Neutrophil (primary cell): Measurements from ENCODE around the gene TNFAIP6.

ENCODE experiments used
- H3K27ac ChIP-seq: fragments of 200-600 bp; sonication (generic); 2 replicates; pipeline ENCODE4 v1.5.1; 2016; ENCODE audit warnings: mild to moderate bottlenecking, moderate library complexity
- H3K27me3 ChIP-seq: fragments of 200-600 bp; sonication (generic); 2 replicates; pipeline ENCODE4 v1.6.0; 2016; ENCODE audit warnings: mild to moderate bottlenecking
- H3K36me3 ChIP-seq: fragments of 200-600 bp; sonication (generic); 2 replicates; pipeline ENCODE4 v1.5.1; 2017
- H3K4me1 ChIP-seq, 2 experiments: fragments of 200-600 bp in 1 of 2; sonication (generic) in 1 of 2; 1 replicate in 1 of 2; 2 replicates in 1 of 2; pipeline versions ENCODE4 v1.5.1 to v1.6.1; 2013 to 2016; ENCODE audit warnings: low read depth in 1 of 2, low read length in 1 of 2, mild to moderate bottlenecking in 1 of 2, moderate library complexity in 1 of 2; ENCODE audit not compliant: control insufficient read depth in 1 of 2, insufficient read depth in 1 of 2
- H3K4me3 ChIP-seq, 2 experiments: fragments of 200-600 bp in 1 of 2; sonication (generic) in 1 of 2; 1 replicate in 1 of 2; 2 replicates in 1 of 2; pipeline ENCODE4 v1.5.1; 2013 to 2016; ENCODE audit warnings: low read depth in 1 of 2, low read length in 1 of 2, mild to moderate bottlenecking in 1 of 2, moderate library complexity in 1 of 2
- H3K9me3 ChIP-seq: fragments of 200-600 bp; sonication (generic); 2 replicates; pipeline ENCODE4 v1.5.1; 2016
- CTCF ChIP-seq: fragments of 200-600 bp; sonication (generic); IDR thresholded peaks from 2 replicates; pipeline ENCODE4 v1.5.1; 2016; ENCODE audit warnings: antibody characterized with exemption

Gene TNFAIP6

GRCh38 chr2:151380580-151381235, 23.3 kb downstream of the TNFAIP6 start:
- no peak for TF ChIP-seq CTCF
- Histone ChIP-seq H3K9me3 (no peaks in the 10 kb centered on the region), H3K4me3 (no peak overlapping the region), H3K36me3 (peaks cover 38% of the 10 kb centered on the region), H3K27ac (no peak overlapping the region), H3K27me3 (no peaks in the 10 kb centered on the region), H3K4me1 (no peaks in the 10 kb centered on the region)

- H3K4me1 ChIP-seq = no peaks in the 10 kb centered on the region
- H3K36me3 ChIP-seq = peaks cover 34% of the 10 kb centered on the region
- no peak overlapping the region for H3K27ac ChIP-seq
- no peak overlapping the region for H3K4me3 ChIP-seq
- no peak for TF ChIP-seq CTCF
- H3K27me3 ChIP-seq = no peaks in the 10 kb centered on the region
- H3K9me3 ChIP-seq = no peaks in the 10 kb centered on the region
Observed at GRCh38 chr2:151381266-151381665, 23.9 kb downstream of the TNFAIP6 start.

DNA sequence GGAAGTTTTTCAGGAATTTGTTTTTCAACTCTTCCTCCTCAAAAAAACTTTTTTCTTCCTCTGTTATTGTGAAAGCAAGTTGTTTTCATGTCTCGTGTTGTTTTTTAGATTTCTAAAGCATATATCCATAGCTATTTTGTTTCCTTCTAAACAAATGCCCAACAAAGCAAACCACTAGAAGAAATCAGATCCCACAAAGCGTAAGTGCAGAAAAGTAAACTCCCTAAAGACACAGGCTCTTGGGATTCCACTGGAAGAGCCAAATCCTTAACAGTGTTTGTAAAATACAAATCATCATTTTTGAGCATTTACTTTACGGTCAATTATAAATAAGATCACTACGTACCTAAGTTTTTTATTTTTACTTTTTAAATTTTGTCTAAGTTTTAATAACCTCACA, 30.6 kb downstream of the TNFAIP6 start:
- Histone ChIP-seq H3K4me1 (no peaks in the 10 kb centered on the region), H3K36me3 (no peaks in the 10 kb centered on the region), H3K27me3 (no peaks in the 10 kb centered on the region), H3K4me3 (no peak overlapping the region), H3K27ac (no peak overlapping the region), H3K9me3 (no peaks in the 10 kb centered on the region)
- no peak for TF ChIP-seq CTCF

DNA sequence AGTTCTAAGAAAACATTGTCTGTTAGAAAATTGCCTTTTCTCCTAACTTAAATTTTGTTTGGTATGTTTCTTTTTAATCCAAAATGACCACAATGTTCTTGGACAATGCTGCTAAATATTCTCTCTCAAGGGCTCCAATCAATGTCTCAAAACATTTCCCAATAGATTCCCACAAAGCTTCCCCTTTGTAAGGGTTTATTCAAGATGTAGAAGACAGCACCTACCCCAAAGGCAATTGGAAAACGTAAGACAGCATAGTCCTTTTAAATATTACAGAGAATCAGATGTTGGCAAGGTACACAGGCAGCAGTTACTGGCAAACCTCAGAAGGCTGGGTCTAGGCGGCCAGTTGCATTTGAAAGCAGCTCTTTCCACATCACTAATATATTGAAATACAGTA, 34.0 kb downstream of the TNFAIP6 start:
- H3K9me3 ChIP-seq = no peaks in the 10 kb centered on the region
- no peak for TF ChIP-seq CTCF
- no peak overlapping the region for H3K4me3 ChIP-seq
- H3K36me3 ChIP-seq = no peaks in the 10 kb centered on the region
- no peaks in the 10 kb centered on the region for H3K27me3 ChIP-seq
- no peaks in the 10 kb centered on the region for H3K4me1 ChIP-seq
- H3K27ac ChIP-seq = no peak overlapping the region

DNA sequence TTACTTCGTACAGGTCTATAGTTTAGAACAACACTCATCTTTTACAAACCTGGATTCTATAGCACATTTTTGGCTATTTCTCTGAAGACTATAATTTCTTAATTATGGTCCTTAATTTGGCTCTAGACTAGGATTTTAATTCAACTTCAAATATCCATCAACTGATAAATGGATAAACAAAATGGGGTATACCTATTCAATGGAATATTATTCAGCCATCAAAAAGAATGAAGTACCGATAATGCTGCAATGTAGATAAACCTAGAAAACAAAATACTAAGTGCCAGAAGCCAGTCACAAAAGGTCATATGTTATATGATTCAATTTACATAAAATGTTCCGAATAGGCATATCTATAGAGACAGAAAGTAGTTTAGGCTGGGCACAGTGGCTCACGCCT, 37.1 kb downstream of the TNFAIP6 start:
- TF ChIP-seq CTCF = no peak
- H3K4me3 ChIP-seq = no peak overlapping the region
- no peaks in the 10 kb centered on the region for H3K36me3 ChIP-seq
- no peaks in the 10 kb centered on the region for H3K27me3 ChIP-seq
- no peak overlapping the region for H3K27ac ChIP-seq
- H3K4me1 ChIP-seq = no peaks in the 10 kb centered on the region
- no peaks in the 10 kb centered on the region for H3K9me3 ChIP-seq
